ENCODE data around the gene EID3.

The EID3 gene

DNA sequence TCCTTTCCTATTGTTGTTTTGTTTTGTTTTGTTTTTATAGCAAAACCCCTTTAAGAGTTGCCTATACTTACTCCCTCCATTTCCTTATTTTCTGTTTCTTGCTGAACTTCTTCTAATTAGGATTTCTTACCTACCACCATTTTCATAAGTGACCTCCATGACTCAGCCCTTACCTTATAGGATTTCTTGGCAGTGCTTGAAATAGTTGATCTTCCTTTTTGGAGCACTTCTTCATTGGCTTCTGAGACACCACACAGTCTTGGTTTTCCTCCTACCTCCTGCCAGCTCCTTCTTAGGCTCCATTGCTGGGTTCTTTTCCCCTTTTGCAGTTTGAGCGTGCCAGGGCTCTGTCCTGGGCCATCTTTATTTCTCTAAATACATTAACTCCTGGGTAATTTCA, 23.4 kb upstream of the EID3 start:
- no peaks in the 10 kb centered on the region for H3K27me3 ChIP-seq (ENCODE audit: control insufficient read depth, insufficient read depth, low read length)
- H3K4me3 ChIP-seq (ENCODE audit: low read length) = no peak overlapping the region
- no peaks in the 10 kb centered on the region for H3K4me1 ChIP-seq (ENCODE audit: control insufficient read depth, insufficient read depth, low read length)
- no peak overlapping the region for H3K27ac ChIP-seq (ENCODE audit: low read depth, low read length)
- H3K9ac ChIP-seq (ENCODE audit: low read length) = no peak overlapping the region
- H3K36me3 ChIP-seq (ENCODE audit: control insufficient read depth, insufficient read depth, low read length) = no peaks in the 10 kb centered on the region

DNA sequence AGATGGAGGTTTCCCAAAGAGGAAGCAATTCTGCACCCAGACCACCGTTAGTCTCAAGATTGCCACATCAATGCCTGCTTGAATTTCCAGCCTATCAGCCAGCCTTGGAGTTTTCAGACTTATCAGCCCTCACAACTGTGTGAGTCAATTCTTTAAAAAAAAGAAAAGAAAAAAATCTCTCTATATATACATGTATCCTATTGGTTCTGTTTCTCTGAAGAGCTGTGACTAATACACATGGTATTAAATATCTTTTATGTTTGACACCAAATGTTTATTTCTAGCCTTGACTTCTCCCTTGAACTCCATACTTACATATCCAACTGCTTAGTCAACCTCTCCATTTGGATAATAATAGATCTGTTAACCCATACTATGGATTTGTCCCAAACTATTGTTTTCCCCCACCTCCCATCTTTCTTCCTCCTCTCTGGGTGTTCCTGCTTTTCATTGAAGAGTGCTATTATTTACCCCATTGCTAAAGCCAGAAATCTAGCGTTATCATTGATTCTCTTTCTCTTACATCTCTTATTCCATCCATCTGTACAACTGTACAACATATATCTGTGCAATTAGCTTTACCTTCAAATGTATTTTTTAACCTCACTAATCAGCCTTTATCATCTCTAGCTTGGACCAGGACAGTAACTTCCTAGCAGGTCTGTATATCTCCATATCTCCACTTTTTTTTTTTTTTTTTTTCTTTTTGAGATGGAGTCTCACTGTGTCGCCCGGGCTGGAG, 22.7 kb upstream of the EID3 start:
- no peak overlapping the region for H3K4me3 ChIP-seq (ENCODE audit: low read length)
- H3K36me3 ChIP-seq (ENCODE audit: control insufficient read depth, insufficient read depth, low read length) = no peaks in the 10 kb centered on the region
- H3K9ac ChIP-seq (ENCODE audit: low read length) = no peak overlapping the region
- peak overlapping the region; percentile 31 for H3K27ac ChIP-seq (ENCODE audit: low read depth, low read length)
- H3K27me3 ChIP-seq (ENCODE audit: control insufficient read depth, insufficient read depth, low read length) = no peaks in the 10 kb centered on the region
- H3K4me1 ChIP-seq (ENCODE audit: control insufficient read depth, insufficient read depth, low read length) = peaks cover 1% of the 10 kb centered on the region

DNA sequence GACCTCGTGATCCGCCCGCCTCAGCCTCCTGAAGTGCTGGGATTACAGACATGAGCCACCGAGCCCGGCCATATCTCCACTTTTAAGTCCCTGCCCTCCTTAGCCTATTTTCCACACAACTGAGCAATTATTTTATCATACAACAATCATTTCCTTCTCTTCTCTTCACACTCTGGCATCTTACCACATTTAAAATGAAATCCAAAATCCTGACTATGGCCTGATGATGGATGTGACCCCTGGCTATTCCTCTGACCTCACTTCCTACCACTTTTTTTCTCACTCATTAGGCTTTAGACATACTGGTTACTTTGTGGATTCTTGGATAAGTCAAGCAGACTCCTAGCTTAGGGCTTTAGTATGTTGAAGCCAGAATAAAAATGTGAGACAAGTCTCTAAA, 21.9 kb upstream of the EID3 start:
- H3K27ac ChIP-seq (ENCODE audit: low read depth, low read length) = no peak overlapping the region

DNA sequence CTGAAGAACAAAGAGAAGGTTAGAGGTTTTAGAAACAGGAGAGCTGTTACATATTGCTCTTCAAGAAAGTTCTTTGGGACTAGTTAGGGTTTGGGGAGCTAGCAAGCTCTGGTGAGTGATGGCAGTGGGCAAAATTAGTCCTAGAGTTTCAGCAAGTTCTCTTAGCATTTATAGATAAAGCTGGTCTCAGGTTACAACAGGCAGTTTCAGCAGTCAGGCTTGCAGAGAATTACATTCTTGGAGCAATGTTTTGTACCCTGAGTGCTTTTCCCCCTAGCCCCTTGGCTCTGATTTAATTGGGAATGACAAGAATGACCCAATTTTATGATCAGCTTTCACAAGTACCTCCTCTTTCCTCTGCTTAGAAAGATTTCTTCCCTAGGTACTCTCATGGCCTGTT, 21.4 kb upstream of the EID3 start:
- Histone ChIP-seq H3K4me3 (ENCODE audit: low read length) (no peak overlapping the region), H3K9ac (ENCODE audit: low read length) (no peak overlapping the region), H3K27me3 (ENCODE audit: control insufficient read depth, insufficient read depth, low read length) (no peaks in the 10 kb centered on the region), H3K36me3 (ENCODE audit: control insufficient read depth, insufficient read depth, low read length) (no peaks in the 10 kb centered on the region), H3K27ac (ENCODE audit: low read depth, low read length) (no peak overlapping the region), H3K4me1 (ENCODE audit: control insufficient read depth, insufficient read depth, low read length) (peaks cover 8% of the 10 kb centered on the region)

More for the DNA sequence above, 21.9 kb upstream of the EID3 start:
- Histone ChIP-seq H3K4me3 (ENCODE audit: low read length) (no peak overlapping the region), H3K9ac (ENCODE audit: low read length) (no peak overlapping the region), H3K4me1 (ENCODE audit: control insufficient read depth, insufficient read depth, low read length) (peaks cover 8% of the 10 kb centered on the region), H3K36me3 (ENCODE audit: control insufficient read depth, insufficient read depth, low read length) (no peaks in the 10 kb centered on the region), H3K27me3 (ENCODE audit: control insufficient read depth, insufficient read depth, low read length) (no peaks in the 10 kb centered on the region)

DNA sequence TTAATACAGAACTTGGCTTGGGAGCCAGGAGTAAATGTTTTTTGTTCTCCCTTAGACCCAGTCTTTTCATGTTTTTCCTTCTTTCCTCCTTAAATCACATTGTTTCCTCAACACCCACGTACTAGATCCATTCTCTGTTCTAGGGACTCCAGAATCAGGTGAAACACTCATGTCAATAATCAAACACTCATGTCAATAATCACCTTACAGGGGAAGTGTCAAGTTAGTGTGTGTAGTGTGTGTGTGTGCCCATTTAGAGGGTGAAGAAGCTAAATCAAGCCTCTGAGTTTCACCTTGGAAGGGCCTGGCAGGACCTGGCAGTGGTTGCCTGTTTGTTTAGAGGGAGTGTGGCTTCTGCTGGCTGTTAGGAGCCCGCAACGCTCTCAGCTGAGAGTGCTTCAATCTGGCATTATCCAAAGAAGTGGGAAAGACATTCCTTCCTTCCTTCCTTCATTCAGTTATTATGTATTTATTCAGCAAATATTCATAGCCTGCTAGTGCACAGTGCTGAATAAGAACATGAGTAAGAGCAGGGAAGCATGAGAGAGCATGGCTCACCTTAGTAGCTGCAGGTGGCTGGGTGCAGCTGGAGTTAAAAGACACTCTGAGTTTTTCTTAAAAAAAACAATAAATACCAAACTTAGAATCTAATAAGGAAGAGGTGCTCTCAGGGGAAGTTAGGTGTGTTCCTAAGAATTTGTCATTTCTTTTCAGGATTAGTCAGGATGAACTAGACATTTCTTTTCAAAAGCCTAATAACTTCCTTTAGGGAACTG, 17.6 kb upstream of the EID3 start:
- no peak overlapping the region for H3K4me3 ChIP-seq (ENCODE audit: low read length)

DNA sequence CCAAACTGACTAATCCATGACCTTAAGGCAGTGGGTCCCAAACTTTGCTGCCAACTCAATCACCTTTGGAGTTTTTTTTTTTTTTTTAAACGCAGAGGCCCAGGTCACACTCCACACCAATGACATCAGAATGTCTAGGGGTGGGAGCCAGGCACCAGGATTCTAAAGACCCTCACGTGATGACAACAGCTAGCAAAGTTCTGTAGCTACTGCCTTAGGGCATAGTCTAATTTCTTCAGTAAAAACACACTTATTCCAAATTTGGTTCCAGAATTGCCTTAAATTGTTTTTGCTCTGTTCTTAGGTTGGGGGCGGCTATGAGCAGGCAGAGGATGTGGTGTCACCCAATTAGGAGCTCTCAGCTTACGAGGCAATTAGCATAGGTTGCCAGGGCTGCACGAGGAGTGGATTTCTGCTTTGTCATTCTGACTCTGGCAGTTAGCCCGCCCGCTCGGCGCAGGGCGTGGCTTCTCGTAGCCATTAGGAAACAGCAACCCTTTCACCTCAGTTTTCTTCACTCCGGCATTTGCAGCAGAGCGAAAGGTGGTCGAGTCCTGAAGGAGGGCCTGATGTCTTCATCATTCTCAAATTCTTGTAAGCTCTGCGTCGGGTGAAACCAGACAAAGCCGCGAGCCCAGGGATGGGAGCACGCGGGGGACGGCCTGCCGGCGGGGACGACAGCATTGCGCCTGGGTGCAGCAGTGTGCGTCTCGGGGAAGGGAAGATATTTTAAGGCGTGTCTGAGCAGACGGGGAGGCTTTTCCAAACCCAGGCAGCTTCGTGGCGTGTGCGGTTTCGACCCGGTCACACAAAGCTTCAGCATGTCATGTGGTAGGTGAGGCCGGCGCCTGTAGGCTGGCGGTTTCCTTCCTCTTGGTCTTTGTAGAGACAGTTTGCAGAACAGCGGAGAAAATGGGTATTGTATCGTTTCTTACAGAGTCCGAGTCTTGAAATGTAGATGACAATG, 16.7 kb upstream of the EID3 start:
- peak overlapping the region; percentile 75 for H3K4me3 ChIP-seq (ENCODE audit: low read length)
- peak overlapping the region; percentile 50 for H3K9ac ChIP-seq (ENCODE audit: low read length)
- no peaks in the 10 kb centered on the region for H3K27me3 ChIP-seq (ENCODE audit: control insufficient read depth, insufficient read depth, low read length)
- peak overlapping the region; percentile 94 for H3K27ac ChIP-seq (ENCODE audit: low read depth, low read length)
- H3K4me1 ChIP-seq (ENCODE audit: control insufficient read depth, insufficient read depth, low read length) = peaks cover 8% of the 10 kb centered on the region
- H3K36me3 ChIP-seq (ENCODE audit: control insufficient read depth, insufficient read depth, low read length) = peaks cover under 1% of the 10 kb centered on the region

More for the DNA sequence above, 17.6 kb upstream of the EID3 start:
- no peaks in the 10 kb centered on the region for H3K36me3 ChIP-seq (ENCODE audit: control insufficient read depth, insufficient read depth, low read length)
- no peaks in the 10 kb centered on the region for H3K27me3 ChIP-seq (ENCODE audit: control insufficient read depth, insufficient read depth, low read length)
- H3K27ac ChIP-seq (ENCODE audit: low read depth, low read length) = peak overlapping the region; percentile 94
- H3K4me1 ChIP-seq (ENCODE audit: control insufficient read depth, insufficient read depth, low read length) = peaks cover 8% of the 10 kb centered on the region
- no peak overlapping the region for H3K9ac ChIP-seq (ENCODE audit: low read length)

DNA sequence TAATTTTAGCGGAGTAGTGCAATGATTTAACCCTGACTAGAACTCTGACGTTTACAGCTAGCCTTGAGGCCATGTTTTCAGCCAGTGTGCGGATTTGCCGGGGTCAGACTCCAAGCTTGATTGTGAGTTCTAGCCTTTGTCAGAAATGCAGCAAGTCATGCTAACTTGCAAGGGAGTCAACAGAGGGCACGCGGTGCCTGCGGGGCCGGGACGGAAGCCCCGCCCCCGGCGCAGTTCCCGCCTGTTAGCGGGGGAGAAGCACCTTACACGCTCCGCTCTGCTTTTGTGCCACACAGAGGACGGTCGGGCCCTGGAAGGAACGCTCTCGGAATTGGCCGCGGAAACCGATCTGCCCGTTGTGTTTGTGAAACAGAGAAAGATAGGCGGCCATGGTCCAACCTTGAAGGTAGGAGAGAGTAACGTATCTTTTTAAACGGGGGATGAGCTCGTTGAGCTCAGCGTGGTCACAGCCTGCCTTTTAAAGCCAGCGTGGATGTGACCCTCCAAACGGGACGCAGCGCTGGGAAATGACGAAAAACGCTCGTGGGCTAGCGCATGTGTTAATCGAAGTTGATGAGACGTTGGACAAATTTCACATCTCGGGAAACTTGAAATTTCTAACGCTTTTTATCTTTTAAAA, 14.8 kb upstream of the EID3 start:
- Histone ChIP-seq H3K4me1 (ENCODE audit: control insufficient read depth, insufficient read depth, low read length) (peaks cover 8% of the 10 kb centered on the region), H3K27ac (ENCODE audit: low read depth, low read length) (peak overlapping the region; percentile 94), H3K36me3 (ENCODE audit: control insufficient read depth, insufficient read depth, low read length) (peaks cover 4% of the 10 kb centered on the region), H3K9ac (ENCODE audit: low read length) (peak overlapping the region; percentile 69), H3K27me3 (ENCODE audit: control insufficient read depth, insufficient read depth, low read length) (no peaks in the 10 kb centered on the region), H3K4me3 (ENCODE audit: low read length) (peak overlapping the region; percentile 75)

DNA sequence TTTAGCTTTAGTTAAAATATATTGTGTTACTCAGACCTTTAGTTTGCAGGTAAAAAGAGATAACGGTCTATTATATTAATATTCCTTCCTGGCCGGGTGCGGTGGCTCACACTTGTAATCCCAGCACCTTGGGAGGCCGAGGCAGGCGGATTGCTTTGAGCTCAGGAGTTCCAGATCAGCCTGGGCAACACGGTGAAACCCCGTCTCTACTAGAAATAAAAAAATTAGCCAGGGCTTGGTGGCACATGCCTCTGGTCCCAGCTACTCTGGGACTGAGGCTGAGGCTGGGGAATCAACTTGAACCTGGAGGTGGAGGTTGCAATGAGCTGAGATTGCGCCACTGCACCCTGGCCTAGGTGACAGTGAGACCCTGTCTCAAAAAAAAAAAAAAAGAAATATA, 13.2 kb upstream of the EID3 start:
- Histone ChIP-seq H3K27me3 (ENCODE audit: control insufficient read depth, insufficient read depth, low read length) (no peaks in the 10 kb centered on the region), H3K9ac (ENCODE audit: low read length) (no peak overlapping the region), H3K4me1 (ENCODE audit: control insufficient read depth, insufficient read depth, low read length) (peaks cover 10% of the 10 kb centered on the region), H3K36me3 (ENCODE audit: control insufficient read depth, insufficient read depth, low read length) (peaks cover 4% of the 10 kb centered on the region), H3K27ac (ENCODE audit: low read depth, low read length) (no peak overlapping the region), H3K4me3 (ENCODE audit: low read length) (no peak overlapping the region)

DNA sequence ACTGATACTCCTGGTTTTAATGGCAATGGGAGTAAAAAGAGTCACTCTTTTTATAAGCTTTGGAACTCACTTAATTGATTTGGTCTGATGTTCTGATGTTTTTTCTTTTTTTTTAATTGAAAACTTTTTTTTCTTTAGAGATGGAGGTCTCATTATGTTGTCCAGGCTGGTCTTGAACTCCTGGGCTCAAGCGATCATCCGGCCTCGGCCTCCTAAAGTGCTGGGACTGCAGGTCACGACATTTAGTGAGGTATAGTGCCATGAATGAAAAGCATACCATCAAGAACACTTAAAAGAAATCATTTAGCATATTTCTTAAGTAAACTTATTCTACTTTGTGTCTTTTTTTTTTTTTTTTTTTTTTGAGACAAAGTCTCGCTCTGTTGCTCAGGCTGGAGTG, 12.7 kb upstream of the EID3 start:
- H3K9ac ChIP-seq (ENCODE audit: low read length) = no peak overlapping the region
- no peaks in the 10 kb centered on the region for H3K27me3 ChIP-seq (ENCODE audit: control insufficient read depth, insufficient read depth, low read length)
- H3K4me1 ChIP-seq (ENCODE audit: control insufficient read depth, insufficient read depth, low read length) = peaks cover 9% of the 10 kb centered on the region
- no peak overlapping the region for H3K27ac ChIP-seq (ENCODE audit: low read depth, low read length)
- H3K4me3 ChIP-seq (ENCODE audit: low read length) = no peak overlapping the region
- peaks cover 4% of the 10 kb centered on the region for H3K36me3 ChIP-seq (ENCODE audit: control insufficient read depth, insufficient read depth, low read length)

DNA sequence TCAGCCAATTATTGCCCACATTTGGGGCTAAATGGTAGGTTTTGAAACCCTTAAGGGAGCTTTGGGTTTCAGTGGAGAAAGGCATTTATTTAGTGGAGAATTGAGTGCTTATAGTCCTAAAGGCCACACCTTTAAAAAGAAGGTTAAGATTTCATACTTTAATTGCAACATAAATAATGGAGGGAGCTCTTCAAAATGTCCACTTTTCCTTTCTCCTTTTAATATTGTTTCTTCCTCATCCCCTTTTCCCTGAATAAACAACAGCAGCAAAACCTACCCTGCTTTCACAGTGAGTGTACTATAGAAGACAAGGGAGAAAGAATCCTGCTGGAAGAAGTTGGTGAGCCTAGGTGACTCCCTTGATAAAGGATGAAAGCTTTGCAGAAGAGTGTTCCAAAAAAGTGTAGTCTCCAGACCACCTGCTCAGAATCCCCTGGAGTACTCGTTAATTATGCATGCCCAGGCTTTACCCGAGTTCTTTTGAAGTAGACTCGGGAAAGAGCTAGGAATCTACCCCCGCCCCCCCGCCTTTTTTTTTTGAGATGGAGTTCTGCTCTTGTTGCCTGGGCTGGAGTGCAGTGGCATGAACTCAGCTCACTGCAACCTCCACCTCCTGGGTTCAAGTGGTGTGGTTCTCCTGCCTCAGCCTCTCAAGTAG, 11.5 kb upstream of the EID3 start:
- H3K4me1 ChIP-seq (ENCODE audit: control insufficient read depth, insufficient read depth, low read length) = peaks cover 2% of the 10 kb centered on the region
- no peaks in the 10 kb centered on the region for H3K27me3 ChIP-seq (ENCODE audit: control insufficient read depth, insufficient read depth, low read length)
- peaks cover 4% of the 10 kb centered on the region for H3K36me3 ChIP-seq (ENCODE audit: control insufficient read depth, insufficient read depth, low read length)
- no peak overlapping the region for H3K9ac ChIP-seq (ENCODE audit: low read length)
- H3K27ac ChIP-seq (ENCODE audit: low read depth, low read length) = no peak overlapping the region
- no peak overlapping the region for H3K4me3 ChIP-seq (ENCODE audit: low read length)

DNA sequence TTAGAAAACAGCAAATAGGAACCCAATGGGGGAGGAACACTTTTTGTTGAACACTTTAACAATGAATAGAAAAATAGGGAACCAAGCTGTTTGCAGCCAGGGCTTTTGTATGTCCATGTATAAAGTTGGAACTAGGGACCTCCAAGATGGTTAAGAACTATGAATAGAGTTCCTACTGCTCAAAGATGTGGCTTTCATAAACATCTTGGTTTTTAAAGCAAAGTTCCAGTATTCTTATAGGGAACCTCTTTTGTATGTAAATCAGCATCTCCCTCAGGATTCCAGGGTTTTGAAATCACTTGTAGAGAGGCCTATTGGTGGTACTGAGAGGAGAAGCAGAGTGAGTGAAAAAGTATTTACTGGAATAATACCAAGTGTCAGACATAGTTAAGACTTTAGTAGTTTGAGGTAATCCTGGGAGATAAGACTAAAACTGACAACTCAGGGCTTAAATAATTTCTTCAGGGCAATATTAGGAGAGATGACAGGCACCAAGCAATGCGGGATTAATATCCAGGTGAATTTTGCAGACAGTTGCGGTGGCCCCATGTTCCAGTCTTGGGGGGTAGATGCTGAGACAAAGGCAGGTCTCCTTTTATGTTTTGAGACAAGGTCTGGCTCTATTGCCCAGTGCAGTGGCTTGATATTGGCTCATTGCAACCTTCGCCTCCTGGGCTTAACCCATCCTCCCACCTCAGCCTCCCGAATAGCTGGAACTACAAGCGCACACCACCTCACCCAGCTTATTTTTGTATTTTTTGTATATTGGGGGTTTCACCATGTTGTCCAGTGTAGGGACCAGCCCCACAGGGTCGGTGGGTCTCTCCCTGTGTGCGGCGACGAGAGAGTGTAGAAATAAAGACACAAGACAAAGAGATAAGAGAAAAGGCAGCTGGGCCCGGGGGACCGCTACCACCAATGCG, 10.4 kb upstream of the EID3 start:
- Histone ChIP-seq H3K4me3 (ENCODE audit: low read length) (no peak overlapping the region), H3K9ac (ENCODE audit: low read length) (no peak overlapping the region), H3K27ac (ENCODE audit: low read depth, low read length) (no peak overlapping the region), H3K27me3 (ENCODE audit: control insufficient read depth, insufficient read depth, low read length) (no peaks in the 10 kb centered on the region), H3K36me3 (ENCODE audit: control insufficient read depth, insufficient read depth, low read length) (peaks cover 4% of the 10 kb centered on the region), H3K4me1 (ENCODE audit: control insufficient read depth, insufficient read depth, low read length) (peaks cover 5% of the 10 kb centered on the region)

Measured in rectal smooth muscle tissue (tissue), 1 donor.